H1 (cell line): Measurements from ENCODE around the gene ZNF716. TPM values are rescaled to one million over a fixed set of nuclear protein-coding genes. Genes with fewer than 3 reads are reported as not detected.

Experiments
- EZH2 ChIP-seq: fragments of 200-600 bp; sonication (generic); IDR thresholded peaks from 2 replicates; pipeline ENCODE4 v1.7.1; 2012; ENCODE audit warnings: low read depth, mild to moderate bottlenecking, moderate library complexity, low read length, inconsistent platforms; ENCODE audit not compliant: severe bottlenecking
- GABPA ChIP-seq: IDR thresholded peaks from 2 replicates; pipeline ENCODE4 v1.6.1; 2011; ENCODE audit warnings: mild to moderate bottlenecking, low read length, moderate library complexity, borderline replicate concordance; ENCODE audit not compliant: insufficient read depth
- HDAC6 ChIP-seq: IDR thresholded peaks from one replicate; pipeline ENCODE4 v1.7.1; 2012; ENCODE audit warnings: low read depth, mild to moderate bottlenecking, inconsistent platforms, low read length, moderate library complexity
- POU5F1 ChIP-seq: IDR thresholded peaks from 2 replicates; pipeline ENCODE4 v1.6.1; 2011; ENCODE audit warnings: low read depth, mild to moderate bottlenecking, low read length, moderate library complexity
- SP2 ChIP-seq: IDR thresholded peaks from 2 replicates; pipeline ENCODE4 v1.6.1; 2012; ENCODE audit warnings: mild to moderate bottlenecking, low read length, inconsistent platforms
- TEAD4 ChIP-seq: IDR thresholded peaks from 2 replicates; pipeline ENCODE4 v1.6.1; 2012; ENCODE audit warnings: low read depth, low read length, inconsistent platforms, mixed read lengths
- ZNF274 ChIP-seq: IDR thresholded peaks from 2 replicates; pipeline ENCODE4 v1.7.0; 2012; ENCODE audit warnings: low read length, borderline replicate concordance; ENCODE audit errors: extremely low read depth
- polyA plus RNA-seq, 7 experiments: library from polyadenylated mRNA; depleted of rRNA in 3 of 7; stranded (reverse) in 5 of 7; unstranded in 2 of 7; fragments of >200 nt in 5 of 7; fragments of 200-250 nt in 2 of 7; gene quantifications; 1 replicate in 5 of 7; 2 replicates in 1 of 7; 4 replicates in 1 of 7; pipeline versions ENCODE4 v1.2.1 to v1.2.3, GENCODE V29; 2011 to 2013; ENCODE audit warnings: missing spikeins in 2 of 7, mixed read lengths in 2 of 7
- total RNA-seq: library from RNA; stranded (reverse); fragmentation: NEBNext Ultra II Directional; extraction: Animal tissue kit (Norgen Biotek cat#: 25700); gene quantifications from 2 replicates; pipeline ENCODE4 v1.2.1, GENCODE V29; 2021
- TF ChIP-seq, protein P1 (sequence below): fragments of 300-600 bp; sonication (generic); IDR thresholded peaks from 2 replicates; pipeline ENCODE4 v1.7.1; 2012; ENCODE audit warnings: low read length, moderate library complexity, mild to moderate bottlenecking, inconsistent platforms; ENCODE audit not compliant: insufficient replicate concordance
- TF ChIP-seq, protein P2 (sequence below): IDR thresholded peaks from 2 replicates; pipeline ENCODE4 v1.6.1; 2012; ENCODE audit warnings: inconsistent platforms

Gene ZNF716
- total and polyA plus RNA-seq, 2 of the 8 experiments (the other 6 are each of a cell fraction or from before 2014, with no cell fraction given): not detected

- TF ChIP-seq, protein P1, sequence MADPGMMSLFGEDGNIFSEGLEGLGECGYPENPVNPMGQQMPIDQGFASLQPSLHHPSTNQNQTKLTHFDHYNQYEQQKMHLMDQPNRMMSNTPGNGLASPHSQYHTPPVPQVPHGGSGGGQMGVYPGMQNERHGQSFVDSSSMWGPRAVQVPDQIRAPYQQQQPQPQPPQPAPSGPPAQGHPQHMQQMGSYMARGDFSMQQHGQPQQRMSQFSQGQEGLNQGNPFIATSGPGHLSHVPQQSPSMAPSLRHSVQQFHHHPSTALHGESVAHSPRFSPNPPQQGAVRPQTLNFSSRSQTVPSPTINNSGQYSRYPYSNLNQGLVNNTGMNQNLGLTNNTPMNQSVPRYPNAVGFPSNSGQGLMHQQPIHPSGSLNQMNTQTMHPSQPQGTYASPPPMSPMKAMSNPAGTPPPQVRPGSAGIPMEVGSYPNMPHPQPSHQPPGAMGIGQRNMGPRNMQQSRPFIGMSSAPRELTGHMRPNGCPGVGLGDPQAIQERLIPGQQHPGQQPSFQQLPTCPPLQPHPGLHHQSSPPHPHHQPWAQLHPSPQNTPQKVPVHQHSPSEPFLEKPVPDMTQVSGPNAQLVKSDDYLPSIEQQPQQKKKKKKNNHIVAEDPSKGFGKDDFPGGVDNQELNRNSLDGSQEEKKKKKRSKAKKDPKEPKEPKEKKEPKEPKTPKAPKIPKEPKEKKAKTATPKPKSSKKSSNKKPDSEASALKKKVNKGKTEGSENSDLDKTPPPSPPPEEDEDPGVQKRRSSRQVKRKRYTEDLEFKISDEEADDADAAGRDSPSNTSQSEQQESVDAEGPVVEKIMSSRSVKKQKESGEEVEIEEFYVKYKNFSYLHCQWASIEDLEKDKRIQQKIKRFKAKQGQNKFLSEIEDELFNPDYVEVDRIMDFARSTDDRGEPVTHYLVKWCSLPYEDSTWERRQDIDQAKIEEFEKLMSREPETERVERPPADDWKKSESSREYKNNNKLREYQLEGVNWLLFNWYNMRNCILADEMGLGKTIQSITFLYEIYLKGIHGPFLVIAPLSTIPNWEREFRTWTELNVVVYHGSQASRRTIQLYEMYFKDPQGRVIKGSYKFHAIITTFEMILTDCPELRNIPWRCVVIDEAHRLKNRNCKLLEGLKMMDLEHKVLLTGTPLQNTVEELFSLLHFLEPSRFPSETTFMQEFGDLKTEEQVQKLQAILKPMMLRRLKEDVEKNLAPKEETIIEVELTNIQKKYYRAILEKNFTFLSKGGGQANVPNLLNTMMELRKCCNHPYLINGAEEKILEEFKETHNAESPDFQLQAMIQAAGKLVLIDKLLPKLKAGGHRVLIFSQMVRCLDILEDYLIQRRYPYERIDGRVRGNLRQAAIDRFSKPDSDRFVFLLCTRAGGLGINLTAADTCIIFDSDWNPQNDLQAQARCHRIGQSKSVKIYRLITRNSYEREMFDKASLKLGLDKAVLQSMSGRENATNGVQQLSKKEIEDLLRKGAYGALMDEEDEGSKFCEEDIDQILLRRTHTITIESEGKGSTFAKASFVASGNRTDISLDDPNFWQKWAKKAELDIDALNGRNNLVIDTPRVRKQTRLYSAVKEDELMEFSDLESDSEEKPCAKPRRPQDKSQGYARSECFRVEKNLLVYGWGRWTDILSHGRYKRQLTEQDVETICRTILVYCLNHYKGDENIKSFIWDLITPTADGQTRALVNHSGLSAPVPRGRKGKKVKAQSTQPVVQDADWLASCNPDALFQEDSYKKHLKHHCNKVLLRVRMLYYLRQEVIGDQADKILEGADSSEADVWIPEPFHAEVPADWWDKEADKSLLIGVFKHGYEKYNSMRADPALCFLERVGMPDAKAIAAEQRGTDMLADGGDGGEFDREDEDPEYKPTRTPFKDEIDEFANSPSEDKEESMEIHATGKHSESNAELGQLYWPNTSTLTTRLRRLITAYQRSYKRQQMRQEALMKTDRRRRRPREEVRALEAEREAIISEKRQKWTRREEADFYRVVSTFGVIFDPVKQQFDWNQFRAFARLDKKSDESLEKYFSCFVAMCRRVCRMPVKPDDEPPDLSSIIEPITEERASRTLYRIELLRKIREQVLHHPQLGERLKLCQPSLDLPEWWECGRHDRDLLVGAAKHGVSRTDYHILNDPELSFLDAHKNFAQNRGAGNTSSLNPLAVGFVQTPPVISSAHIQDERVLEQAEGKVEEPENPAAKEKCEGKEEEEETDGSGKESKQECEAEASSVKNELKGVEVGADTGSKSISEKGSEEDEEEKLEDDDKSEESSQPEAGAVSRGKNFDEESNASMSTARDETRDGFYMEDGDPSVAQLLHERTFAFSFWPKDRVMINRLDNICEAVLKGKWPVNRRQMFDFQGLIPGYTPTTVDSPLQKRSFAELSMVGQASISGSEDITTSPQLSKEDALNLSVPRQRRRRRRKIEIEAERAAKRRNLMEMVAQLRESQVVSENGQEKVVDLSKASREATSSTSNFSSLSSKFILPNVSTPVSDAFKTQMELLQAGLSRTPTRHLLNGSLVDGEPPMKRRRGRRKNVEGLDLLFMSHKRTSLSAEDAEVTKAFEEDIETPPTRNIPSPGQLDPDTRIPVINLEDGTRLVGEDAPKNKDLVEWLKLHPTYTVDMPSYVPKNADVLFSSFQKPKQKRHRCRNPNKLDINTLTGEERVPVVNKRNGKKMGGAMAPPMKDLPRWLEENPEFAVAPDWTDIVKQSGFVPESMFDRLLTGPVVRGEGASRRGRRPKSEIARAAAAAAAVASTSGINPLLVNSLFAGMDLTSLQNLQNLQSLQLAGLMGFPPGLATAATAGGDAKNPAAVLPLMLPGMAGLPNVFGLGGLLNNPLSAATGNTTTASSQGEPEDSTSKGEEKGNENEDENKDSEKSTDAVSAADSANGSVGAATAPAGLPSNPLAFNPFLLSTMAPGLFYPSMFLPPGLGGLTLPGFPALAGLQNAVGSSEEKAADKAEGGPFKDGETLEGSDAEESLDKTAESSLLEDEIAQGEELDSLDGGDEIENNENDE: no peak
- TF ChIP-seq ZNF274 (no peak), GABPA (no peak), EZH2 (no peak), POU5F1 (no peak), SP2 (no peak), TEAD4 (no peak), HDAC6 (no peak)
- TF ChIP-seq, protein P2, sequence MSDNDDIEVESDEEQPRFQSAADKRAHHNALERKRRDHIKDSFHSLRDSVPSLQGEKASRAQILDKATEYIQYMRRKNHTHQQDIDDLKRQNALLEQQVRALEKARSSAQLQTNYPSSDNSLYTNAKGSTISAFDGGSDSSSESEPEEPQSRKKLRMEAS: no peak
Observed at GRCh38 chr7:57424515-57425238, 25.3 kb upstream of the ZNF716 start (continued).
